ENCODE data around the gene EEF1A2.

EEF1A2 gene

GRCh38 chr20:63520934-63521601, 22.2 kb upstream of the EEF1A2 start:
- H3K4me3 ChIP-seq (ENCODE audit: low read depth in 1 of 2, low read length in 1 of 2): peak overlapping the region; percentile 61 to 78
- no peaks in the 10 kb centered on the region for H3K36me3 ChIP-seq
- peaks cover 61% of the 10 kb centered on the region for H3K27me3 ChIP-seq
- peaks cover 13 to 18% of the 10 kb centered on the region in 2 experiments for H3K4me1 ChIP-seq (ENCODE audit: control insufficient read depth in 1 of 2, insufficient read depth in 1 of 2, low read depth in 1 of 2, low read length in 1 of 2)
- TF ChIP-seq CTCF (IDR thresholded peaks at IDR 0.05): no peak
- no peaks in the 10 kb centered on the region for H3K9me3 ChIP-seq
- H3K27ac ChIP-seq: peak overlapping the region; percentile 58

DNA sequence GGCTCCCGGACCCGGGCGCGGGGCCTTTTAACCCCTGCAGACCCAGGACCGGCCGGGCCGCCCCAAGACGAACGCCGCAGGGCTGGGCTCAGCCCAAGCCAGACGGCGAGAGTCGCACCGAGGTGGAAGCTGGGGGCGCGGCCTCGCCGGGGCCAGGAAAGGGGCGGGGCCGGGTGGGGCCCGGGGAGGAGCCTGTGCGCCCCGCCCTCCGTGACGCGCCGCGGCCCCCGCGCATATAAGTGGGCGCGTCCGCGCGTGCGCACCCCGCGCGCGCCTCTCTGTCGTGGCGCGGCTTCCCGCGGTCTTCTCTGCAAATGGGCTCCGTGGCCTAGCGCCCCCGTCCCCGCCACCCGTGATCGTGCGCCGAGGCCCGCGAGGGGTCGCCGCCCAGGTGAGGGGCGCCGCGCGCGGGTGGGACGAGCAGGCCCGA, 21.6 kb upstream of the EEF1A2 start, which contains the start of gene PPDPF:
Gene PPDPF, plus strand, starts transcription at position 262 of the 430 bp plus-strand sequence. CDS start 544 bp downstream, outside the sequence.
- H3K27ac ChIP-seq: peak within 1 kb of the TSS; percentile 58

DNA sequence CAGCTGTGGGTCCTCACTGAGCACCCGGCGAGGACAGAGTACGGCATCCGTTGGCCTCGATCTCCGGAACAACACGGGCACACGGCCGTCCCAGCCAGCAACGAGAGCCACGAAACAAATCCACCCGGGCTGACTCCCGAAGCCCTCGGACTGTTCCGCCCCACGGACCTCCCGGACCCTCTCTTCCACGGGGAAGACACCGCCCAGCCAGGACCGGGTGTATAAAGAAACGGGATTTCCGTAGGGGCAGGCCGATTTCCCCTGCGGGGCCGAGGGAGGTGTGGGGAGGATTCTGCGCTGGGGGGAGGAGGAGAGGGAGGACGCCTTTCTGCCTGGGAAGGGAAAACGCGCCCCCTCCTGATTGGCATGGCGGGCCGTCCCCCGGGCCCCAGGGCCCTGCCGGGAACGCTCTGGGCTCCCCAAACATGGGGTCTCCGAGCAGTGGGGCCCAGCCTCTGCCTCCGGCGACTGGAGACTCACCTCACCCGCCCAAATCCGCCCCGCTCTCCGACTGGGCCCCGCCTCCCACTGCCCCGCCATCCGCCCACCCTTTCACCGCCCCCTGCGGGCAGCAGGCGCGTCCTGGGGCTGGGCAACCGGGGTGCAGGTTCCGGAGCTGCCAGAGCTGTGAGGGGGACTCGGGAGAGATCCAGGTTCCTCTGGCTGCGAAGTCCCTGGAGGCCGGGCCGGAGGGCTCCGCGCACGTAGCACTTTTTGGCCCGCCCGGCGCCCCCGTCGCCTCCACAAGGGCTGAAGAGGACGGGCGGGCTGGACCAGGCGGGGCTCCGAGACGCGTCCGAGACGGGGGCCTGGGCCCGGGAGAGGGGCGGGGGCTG, 21.0 kb upstream of the EEF1A2 start:
- H3K9me3 ChIP-seq: no peaks in the 10 kb centered on the region
- TF ChIP-seq CTCF (IDR thresholded peaks at IDR 0.05): no peak
- peaks cover 62% of the 10 kb centered on the region for H3K27me3 ChIP-seq
- H3K4me1 ChIP-seq (ENCODE audit: control insufficient read depth in 1 of 2, insufficient read depth in 1 of 2, low read depth in 1 of 2, low read length in 1 of 2): peaks cover 13 to 18% of the 10 kb centered on the region in 2 experiments
- no peaks in the 10 kb centered on the region for H3K36me3 ChIP-seq
- H3K4me3 ChIP-seq (ENCODE audit: low read depth in 1 of 2, low read length in 1 of 2): peak overlapping the region; percentile 61 to 78
- H3K27ac ChIP-seq: peak overlapping the region; percentile 58

More for the DNA sequence above, 21.6 kb upstream of the EEF1A2 start, which contains the start of gene PPDPF:
- peak within 1 kb of the TSS; percentile 61 to 78 for H3K4me3 ChIP-seq (ENCODE audit: low read depth in 1 of 2, low read length in 1 of 2)
- TF ChIP-seq CTCF (IDR thresholded peaks at IDR 0.05): no peak
- no peaks in the 10 kb centered on the region for H3K36me3 ChIP-seq
- peaks cover 13 to 18% of the 10 kb centered on the region in 2 experiments for H3K4me1 ChIP-seq (ENCODE audit: control insufficient read depth in 1 of 2, insufficient read depth in 1 of 2, low read depth in 1 of 2, low read length in 1 of 2)
- peaks cover 64% of the 10 kb centered on the region for H3K27me3 ChIP-seq
- no peaks in the 10 kb centered on the region for H3K9me3 ChIP-seq

DNA sequence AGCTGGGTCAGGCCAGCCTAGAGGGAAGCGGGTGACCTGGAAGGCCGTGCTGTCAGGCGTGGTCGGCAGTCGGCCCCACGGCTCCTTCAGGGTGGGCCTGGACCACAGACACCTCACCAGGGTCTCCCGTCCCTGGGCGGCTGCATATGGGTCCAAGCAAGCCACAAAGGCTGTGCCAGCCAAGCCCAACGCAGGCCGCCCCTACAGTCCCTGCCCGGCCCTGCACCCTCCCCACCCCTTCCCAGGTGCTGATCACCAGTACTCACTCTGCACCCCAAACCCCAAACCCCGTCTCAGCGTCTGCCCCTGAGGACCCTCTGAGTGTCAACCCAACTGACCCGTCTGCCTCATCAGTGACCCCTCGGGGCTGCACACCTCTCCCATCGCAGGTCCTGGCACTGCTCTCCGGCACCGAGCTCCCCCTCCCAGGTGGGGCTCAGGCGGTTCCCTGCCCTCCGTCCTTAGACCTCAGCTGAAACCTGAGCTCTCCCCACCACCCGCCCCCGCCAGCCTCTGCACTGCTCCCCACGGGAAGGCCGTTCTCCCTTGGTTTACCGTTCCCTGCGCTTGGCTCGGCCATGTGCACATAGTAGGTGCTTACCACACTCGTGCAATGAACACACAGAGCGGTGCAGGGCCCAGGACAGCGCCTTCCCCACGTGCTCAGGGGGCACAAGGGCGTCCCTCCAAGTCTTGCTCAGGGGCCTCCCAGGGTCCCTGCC, 20.2 kb upstream of the EEF1A2 start:
- no peak overlapping the region for H3K27ac ChIP-seq
- peak overlapping the region in 1 of 2 experiments; percentile 61 for H3K4me3 ChIP-seq (ENCODE audit: low read depth in 1 of 2, low read length in 1 of 2)
- H3K4me1 ChIP-seq (ENCODE audit: control insufficient read depth in 1 of 2, insufficient read depth in 1 of 2, low read depth in 1 of 2, low read length in 1 of 2): peaks cover 13 to 18% of the 10 kb centered on the region in 2 experiments
- peaks cover 62% of the 10 kb centered on the region for H3K27me3 ChIP-seq
- no peaks in the 10 kb centered on the region for H3K36me3 ChIP-seq
- no peak for TF ChIP-seq CTCF (IDR thresholded peaks at IDR 0.05)
- H3K9me3 ChIP-seq: peaks cover 5% of the 10 kb centered on the region

DNA sequence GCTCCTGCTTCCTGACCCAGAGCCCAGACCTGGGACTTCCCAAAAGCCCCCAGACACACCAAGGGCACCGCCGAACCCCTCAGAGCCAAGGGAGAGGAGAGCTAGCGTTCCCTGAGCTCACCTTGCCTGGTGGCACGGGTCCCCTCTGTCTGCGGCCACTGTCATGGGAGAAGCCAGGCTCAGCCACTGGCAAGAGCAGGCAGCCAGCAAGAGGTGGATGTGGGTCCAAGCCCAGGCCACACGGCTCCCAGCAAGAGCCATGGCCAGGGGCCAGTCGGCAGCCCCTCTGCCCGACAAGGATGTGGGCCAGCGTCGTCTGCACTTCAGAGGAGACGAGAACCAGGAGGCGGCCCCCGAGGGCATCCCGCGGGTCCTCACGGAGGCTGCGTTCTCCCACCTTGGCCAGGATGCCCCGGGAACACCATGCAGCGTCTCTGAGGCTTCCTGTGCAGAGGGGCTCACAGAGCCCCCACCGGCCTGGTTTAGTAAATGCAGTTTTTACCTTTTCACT, 19.5 kb upstream of the EEF1A2 start:
- H3K36me3 ChIP-seq: no peaks in the 10 kb centered on the region
- TF ChIP-seq CTCF (IDR thresholded peaks at IDR 0.05): no peak
- peaks cover 5% of the 10 kb centered on the region for H3K9me3 ChIP-seq
- H3K4me1 ChIP-seq (ENCODE audit: control insufficient read depth in 1 of 2, insufficient read depth in 1 of 2, low read depth in 1 of 2, low read length in 1 of 2): peaks cover 13 to 18% of the 10 kb centered on the region in 2 experiments
- H3K27ac ChIP-seq: no peak overlapping the region
- peaks cover 69% of the 10 kb centered on the region for H3K27me3 ChIP-seq
- no peak overlapping the region for H3K4me3 ChIP-seq (ENCODE audit: low read depth in 1 of 2, low read length in 1 of 2)
